Measurements from ENCODE around the gene NSRP1.

- TF ChIP-seq EZH2phosphoT487 (IDR thresholded peaks at IDR 0.05; ENCODE audit: insufficient read depth, low read depth) (no peak), EZH2 (IDR thresholded peaks at IDR 0.05; ENCODE audit: insufficient read depth, poor library complexity, severe bottlenecking) (no peak)
These were observed 48.5 kb downstream of the NSRP1 start for GRCh38 chr17:30165147-30165546.

Data from GM23248 (cell line).